Measurements from ENCODE around the gene C14orf93.
A peak's percentile ranks its signal among the peaks of the same experiment; 100 is the strongest.

Gene C14orf93

DNA sequence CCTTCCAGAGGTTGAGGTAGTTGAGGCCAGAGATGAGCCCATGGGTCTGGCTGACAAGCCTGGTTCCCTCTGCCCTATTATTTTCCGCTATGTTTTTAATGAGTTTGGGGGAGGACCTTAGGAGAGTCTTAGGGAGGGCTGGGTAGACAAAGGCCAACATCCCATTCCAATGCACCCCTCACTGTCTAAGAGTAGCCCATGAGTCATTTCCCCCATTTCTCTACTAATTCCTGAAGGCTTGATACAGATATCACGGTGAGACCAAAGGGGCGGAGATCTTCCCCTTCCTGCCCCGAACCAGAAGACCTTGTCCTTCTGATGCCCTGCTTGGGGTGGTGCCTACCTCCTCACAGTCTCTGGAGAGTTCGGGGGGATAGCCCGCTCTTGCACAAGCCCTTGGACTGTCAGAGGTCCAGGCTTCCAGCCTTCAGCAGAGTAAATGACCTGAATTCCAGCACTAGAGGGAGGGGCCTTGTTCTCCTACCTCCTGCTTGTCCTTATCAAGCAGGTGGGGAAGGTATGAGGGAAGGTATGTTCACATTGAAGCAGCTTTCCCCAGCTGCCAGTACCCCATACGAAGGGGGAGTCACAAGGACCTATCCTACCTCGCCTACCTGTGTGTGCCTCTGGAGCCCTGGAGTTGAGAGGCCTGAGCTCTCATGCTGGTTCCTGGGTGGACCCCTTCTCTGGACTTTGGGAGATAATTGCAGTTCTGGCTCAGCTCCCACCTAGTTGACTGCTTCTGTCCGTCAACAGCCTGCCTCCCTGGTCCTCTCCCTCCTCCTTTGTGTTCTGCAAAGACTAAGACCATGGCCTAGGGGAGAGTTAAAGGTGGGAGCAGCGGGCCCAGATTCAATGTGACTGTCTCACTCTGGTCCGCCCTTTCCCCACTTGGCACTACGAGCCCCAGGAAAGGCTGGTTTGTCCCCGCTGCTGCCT is 35.7 kb upstream of the C14orf93 start:
- no peak for DNase-seq (ENCODE audit: low spot score)

DNA sequence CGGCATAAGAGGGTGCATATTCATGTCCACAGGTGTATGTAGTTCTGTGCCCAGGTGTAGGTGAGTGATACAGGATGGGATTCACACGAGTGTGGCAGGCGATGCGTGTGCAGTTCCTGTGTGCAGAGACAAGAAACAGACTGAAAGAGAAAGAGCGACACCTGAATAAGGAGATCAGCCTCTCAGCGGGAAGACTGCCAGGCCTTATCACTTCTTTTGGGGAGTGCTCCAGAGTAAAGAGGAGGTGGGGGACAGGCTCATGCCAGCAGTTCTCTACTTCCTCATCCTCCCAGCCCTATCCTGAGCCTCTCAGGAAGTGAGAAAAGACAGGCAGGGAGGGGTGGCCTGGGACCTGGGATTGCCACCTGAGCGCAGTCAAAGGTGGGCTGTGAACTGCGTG is 34.9 kb upstream of the C14orf93 start:
- no peak for DNase-seq (ENCODE audit: low spot score)

DNA sequence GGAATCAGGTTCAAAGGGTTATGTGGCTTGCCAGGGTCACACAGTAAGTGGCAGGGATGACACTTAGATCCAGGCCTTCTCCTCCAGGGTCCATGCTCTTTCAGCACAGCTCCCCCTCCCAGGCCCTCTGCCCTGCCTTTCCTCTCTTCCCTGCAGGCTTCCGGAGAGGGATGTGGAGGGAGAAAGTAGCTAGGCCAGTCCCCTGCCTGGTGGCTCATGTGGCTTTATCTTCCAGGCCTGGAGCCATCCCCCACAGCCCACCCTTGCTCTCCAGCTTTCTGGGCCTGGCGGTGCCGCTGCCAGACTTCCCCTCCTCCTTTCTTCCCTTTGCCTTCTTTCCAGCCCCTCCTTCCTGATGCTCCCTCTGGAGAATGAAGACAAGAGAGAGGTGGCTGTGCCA is 33.8 kb upstream of the C14orf93 start:
- no peak for DNase-seq (ENCODE audit: low spot score)

DNA sequence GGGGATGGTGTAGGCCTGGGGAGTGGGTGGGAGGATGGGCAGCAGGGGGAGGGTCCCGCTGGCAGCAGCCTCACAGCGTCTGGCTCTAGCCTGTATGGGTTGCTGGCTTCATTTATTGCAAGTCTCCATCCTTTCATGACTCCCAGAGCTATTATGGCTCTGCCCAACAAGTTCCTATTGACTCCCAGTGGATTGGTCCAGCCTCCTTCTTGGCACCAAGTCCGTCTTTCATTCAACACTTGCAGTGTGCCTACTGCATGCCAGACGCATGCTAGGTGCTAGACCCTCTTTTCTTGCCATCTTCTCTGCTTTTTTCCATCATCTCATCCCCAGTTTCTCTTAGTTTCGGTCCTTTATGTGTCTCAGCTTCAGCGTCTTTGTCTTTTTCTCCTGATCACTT is 33.2 kb upstream of the C14orf93 start:
- no peak for DNase-seq (ENCODE audit: low spot score)

DNA sequence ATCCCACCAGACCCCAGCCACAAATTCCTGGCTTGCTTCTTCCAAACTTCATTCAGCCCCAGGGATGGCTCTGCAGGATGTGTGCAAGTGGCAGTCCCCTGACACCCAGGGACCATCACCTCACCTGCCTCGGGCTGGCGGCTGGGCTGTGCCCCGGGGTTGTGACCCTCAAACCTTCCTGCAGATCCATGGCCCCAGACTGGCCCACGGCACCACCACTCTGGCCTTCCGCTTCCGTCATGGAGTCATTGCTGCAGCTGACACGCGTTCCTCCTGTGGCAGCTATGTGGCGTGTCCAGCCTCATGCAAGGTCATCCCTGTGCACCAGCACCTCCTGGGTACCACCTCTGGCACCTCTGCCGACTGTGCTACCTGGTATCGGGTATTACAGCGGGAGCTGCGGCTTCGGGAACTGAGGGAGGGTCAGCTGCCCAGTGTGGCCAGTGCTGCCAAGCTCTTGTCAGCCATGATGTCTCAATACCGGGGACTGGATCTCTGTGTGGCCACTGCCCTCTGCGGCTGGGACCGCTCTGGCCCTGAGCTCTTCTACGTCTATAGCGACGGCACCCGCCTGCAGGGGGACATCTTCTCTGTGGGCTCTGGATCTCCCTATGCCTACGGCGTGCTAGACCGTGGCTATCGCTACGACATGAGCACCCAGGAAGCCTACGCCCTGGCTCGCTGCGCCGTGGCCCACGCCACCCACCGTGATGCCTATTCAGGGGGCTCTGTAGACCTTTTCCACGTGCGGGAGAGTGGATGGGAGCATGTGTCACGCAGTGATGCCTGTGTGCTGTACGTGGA is 32.4 kb upstream of the C14orf93 start, which contains the start of gene PSMB11:
TSS of gene PSMB11 (plus strand) at position 51 of the 804 bp plus-strand sequence. CDS start at position 65, 14 bp downstream.
- no peak for DNase-seq (ENCODE audit: low spot score)

DNA sequence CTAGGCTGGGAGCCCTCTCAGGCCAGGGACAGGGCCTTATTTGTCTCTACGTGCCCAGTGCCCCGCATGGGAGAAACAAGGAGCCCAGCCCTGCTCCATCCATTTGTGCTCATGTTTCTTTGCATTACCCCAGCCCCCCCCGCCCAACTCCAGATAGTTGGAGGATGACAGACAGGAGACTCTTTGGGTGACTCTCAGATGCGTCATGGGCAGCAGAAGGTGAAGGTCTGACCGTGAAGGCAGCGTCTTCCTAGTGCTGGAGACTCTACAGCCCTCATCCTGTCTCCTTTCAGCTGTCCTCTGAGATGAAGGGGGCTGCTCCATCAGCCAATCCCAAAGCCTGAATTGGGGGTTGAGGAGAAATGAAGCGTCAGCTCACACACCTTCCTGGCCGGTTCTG is 31.8 kb upstream of the C14orf93 start:
- no peak for DNase-seq (ENCODE audit: low spot score)

DNA sequence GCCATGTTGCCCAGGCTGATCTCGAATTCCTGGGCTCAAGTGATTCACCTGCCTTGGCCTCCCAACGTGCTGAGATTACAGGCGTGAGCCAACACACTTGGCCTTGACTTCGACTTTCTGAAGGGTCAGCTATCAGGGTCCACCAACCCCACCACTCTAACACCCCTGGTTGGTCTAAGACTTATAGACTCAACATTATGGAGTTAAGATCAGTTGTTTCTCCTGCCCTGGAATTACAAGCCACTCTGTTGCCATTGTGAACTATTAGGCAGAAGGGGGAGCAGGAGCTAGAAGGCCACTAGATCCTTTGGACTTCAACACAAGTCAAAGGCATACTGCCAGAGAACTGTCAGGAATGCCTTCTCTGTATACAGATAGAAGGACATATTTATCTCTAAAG is 30.2 kb upstream of the C14orf93 start:
- DNase-seq (ENCODE audit: low spot score): no peak

DNA sequence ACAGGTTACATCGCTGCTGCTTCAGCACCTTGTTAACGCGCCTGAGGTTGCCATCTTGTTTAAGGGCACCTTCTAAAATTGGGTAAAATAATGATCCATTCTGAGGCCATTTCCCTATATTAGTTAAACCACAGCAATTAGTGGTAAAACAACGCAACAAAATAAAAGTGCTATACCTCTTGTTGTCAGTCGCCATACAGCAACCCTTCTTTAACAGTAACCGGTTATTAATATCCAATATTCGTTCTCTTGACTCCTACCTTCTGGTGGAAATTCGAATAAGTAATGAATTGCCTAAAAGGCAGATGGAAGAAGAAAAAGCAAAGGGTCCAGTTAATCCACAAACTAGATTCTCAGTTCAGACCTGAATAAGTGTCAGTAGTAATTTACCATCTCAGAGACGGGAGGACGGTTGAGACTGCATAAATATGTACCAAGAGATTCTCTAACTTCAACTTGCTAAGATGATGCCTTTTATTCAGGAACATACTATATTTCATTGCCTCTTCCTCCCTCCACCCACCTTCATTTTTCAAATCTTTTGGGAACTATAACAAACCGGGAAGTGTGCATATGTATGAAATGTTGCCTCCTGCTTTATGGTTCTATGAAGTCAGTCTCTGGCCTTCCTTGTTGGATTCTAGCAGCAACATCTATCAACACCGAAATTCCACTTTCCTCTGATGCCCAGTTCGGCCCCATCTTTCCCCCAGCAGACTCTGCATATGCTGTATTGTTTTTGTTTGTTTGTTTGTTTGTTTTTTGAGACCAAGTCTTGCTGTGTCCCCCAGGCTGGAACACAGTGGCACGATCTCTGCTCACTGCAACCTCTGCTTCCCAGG is 25.6 kb upstream of the C14orf93 start:
- DNase-seq (ENCODE audit: low spot score): no peak

DNA sequence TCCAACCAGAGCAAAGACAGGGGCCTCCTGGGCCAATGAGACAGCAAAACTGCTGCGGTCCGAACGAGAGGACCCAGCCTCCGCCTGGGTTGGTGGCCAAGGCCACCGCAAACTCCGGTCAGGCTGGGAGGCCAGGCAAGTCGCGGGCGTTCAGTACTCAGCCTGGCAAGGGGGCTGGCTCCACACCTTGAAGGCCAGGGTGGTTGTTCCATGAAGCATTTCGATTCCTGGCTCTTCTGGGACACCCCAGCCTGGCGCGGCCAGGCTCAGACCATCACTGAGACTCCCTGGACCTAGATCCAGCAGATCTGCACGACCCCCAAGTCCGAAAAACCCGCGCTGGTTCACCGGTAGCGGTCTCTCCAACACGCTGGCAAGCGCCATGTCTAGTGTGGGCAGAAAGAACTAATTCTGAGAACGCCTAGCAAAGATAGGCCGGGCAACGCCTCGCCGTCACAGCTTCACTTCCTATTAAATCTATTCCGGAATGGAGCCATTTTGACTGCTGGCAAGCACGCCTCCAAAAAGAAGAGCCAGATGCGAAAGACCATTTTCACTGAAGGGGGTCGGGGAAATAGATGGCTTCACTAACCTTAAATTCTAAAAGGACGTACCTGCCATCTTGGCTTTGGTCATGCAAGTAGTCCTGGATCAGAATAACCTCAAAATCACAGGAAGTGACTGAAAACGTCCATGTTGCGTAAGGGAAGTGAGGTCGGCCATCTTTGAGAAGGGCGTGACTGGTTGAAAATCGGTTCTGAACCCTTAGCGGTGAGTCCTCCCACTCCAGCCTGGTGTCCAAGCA is 24.8 kb upstream of the C14orf93 start, which contains the start of gene PSMB5:
TSS of gene PSMB5 (minus strand) at position 403 of the 805 bp plus-strand sequence. CDS start at position 384, 19 bp downstream.
- DNase-seq (ENCODE audit: low spot score): peak; percentile 96

DNA sequence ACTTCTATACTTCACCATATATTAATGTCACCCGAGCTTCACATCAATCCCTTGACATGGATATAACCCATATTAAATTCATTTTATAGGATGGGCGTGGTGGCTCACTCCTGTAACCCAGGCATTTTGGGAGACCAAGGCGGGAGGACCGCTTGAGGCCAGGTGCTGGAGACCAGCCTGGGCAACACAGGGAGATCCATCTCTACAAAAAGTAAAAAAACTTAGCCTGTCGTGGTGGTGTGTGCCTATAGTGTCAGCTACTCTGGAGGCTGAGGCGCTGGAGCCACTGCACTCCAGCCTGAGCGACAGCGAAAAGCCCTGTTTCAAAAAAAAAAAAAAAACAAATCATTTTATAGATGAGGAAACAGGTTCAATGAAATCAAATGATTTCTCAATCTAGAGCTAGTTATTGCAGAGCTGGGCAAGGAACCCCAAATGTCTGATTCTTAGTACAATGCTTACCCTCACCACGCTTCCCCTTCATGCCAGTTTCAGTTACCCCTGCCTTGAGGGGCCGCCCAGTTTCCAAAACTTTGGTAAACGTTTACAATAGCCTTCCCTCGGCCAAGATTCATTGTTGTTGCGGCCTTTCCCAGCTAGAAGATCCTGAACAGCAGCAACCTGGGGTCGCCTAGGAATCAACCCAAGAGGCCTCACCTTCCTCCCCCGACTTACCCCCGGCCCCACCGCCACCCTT is 24.0 kb upstream of the C14orf93 start:
- DNase-seq (ENCODE audit: low spot score): no peak

DNA sequence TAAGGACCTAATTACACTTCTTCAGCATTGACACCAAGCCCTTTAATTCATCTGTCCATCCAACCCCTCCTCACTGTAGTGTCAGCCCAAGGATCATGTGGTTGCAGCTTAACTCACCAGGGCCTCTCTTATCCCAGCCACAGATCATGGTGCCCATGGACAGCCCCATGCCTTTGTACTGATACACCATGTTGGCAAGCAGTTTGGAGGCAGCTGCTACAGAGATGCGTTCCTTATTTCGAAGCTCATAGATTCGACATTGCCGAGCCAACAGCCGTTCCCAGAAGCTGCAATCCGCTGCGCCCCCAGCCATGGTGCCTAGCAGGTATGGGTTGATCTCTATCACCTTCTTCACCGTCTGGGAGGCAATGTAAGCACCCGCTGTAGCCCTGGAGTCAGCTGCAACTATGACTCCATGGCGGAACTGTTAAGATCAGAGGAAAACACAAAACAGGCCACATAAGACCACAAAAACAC is 23.3 kb upstream of the C14orf93 start:
- DNase-seq (ENCODE audit: low spot score): no peak

DNA sequence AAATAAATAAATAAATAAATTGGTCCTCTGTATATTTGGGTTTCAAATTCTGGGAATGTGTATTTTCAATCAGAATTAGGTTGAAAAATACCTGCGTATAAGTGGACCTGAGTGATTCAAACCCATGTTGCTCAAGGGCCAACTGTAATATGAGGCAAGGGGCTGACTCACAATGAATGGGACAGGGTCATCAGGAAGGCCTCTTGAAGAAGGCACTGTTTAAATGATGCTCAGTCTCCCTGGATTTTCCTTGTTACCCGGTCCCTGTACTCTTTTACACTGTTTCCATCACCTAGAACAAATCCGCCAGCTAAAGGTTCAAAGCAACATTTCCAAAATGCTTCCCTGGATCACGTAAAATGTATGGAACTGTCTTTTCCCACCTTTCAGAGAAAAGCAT is 21.0 kb upstream of the C14orf93 start:
- no peak for DNase-seq (ENCODE audit: low spot score)

DNA sequence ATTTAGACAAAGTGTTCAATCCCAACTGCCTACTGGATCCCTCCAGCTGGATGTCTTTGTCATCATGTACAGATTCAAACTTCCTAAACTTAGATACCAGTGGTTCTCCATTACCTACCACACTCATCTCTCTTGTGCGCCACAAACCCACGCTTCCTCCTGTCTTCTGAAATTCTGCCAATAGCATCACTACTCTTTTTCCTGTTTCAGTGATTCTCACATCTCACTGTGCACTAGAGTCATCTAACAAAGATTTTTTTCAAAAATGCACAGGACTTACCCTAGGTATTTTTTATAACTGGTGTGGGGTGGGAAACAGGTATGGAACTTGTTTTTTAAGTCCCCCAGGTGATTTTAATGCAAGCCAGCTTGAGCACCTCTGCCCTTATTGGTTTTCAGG is 18.9 kb upstream of the C14orf93 start:
- no peak for DNase-seq (ENCODE audit: low spot score)

DNA sequence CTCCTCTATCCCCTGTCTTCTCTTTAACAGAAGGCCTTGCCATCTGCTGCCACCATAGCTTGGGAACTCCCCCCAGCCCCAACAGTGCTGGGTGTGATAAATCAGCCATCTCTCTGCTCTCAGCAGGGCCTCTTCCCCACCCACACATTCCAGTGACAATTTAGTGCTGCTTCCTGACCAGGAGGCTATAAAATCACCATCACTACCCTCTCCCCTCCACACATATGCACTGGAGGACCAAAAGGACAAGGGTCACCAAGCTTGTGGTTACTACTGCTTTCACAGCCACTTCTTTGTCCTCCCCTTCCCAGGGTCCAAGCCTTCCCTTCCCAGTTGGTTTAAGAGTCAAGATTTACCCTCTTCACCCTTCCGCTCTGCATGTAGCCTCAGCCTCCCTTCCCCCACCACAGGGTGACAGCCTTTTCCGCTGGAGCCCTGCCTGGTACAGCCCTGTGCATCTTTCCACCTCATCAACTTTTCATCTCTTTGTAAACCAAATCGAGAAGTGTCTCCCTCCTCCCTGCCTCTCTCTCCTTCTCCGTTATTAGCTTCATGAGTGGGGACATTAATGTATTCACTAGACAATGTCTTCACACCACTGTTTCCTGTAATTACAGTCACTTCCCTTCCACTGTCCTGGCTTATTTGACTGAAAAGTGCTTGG is 15.3 kb upstream of the C14orf93 start:
- no peak for DNase-seq (ENCODE audit: low spot score)

DNA sequence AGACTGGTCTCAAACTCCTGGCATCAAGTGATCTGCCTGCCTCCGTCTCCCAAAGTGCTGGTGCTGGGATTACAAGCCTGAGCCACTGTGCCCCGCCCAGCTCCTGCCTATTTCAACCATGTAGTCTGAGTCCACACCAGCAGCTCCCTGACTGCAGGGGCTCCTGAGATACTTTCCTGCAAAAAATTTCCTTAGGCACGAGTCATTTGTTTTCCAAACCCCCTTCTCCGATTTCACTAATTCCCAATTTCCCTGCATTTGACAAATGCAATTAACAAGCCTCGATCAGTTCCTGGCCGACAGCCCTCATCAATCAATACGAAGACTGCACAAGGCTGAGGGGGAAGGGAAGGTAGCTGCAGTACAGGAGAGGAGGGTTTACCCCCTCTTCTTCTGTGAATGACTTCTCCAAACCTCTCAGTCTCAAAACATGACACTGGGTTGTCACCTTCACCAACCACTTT is 14.7 kb upstream of the C14orf93 start:
- no peak for DNase-seq (ENCODE audit: low spot score)

DNA sequence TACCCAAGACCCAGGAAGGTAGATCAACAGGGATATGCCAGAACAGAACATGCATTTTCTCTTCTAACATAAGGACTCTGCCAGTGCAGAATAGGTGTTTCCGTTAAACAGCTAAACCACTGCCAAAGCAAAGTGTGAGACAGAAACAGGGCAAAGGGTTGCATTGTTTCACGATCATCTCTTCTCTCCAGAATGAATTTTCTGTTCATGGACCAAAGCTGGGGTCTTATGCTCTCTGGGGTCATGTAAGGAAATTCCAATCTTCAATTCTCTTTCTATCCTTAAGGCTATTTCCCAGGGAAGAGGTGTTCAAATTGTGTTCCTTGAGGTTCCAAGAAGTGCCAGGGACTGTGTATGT is 13.8 kb upstream of the C14orf93 start:
- DNase-seq (ENCODE audit: low spot score): no peak

DNA sequence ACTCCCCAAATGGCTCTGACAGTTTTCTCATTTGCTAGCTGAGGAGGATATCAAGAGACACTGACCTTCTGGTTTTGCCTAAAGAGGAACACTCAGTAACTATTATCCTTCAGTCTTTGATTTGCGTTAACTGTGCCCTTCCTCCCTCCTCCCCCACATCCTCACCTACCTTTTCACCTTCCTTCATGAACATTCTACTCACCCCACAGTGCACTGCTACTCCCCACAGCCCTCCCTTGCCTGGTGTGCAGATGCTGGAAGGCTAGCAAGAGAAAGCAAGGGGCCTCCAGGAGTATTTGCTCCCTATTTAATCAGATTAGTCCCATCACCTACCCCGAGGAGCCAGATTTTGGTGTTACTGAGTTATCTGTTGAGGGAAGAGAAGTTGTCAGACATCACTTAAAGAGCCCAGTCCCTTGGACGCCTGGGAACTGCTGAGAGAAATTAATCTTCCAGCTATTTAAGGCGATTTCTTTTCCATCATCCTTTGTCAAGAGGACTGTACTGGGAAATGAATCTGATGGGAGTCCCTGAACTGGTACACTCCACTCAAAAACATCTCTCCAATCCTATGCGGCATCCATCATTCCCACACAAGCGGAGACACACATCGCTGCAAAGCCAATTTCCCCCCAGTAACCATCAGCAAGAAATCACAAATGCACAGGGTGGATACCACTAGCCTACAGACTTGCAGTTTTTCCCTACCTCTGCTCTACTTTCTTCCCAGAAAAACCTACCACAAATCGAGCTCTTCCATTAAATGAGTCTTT is 13.3 kb upstream of the C14orf93 start:
- no peak for DNase-seq (ENCODE audit: low spot score)

DNA sequence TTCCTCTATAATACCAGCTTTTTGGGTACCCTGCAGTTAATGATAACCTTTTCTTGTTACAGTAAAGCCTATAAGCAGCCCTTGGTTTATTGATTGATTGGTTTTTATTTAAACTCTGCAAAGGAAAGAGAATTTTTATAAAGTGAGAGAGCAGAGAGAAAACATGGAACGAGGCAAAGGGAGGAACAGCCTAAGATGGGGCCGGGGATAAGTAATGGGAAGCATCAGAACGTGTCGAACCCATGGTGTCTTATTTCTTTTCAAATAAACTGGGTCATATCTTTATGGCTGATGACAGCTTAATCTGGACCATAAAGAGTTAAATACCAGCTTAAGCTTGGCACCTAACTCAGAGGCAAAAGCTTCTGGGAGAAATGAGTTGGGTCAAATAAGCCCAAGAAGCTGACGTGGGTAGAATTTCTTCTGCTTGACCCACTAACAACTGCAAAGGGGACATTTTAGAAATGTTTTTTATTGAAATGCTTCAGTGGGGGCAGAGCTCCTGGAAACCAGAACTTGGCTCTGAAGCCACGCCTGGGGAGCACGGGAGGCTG is 12.0 kb upstream of the C14orf93 start:
- DNase-seq (ENCODE audit: low spot score): no peak

DNA sequence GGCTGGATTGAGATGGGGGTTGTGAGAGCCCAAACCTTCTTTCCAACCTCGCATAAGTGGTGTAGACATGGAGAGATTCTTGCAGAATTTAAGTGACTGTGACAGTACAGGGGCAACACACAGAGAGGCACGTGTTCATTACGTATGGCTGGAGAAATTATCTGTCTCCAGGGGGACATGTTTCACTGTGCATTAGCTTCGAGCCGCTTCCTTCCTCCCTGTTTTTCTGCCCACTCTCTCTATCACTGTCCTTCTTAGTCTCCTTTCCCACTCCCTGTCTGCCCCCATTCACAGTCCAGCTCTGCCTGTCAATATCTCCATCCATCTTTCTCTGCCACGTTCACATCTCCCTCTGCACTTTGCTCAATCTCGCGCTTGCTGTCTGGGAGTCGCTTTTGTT is 11.5 kb upstream of the C14orf93 start:
- no peak for DNase-seq (ENCODE audit: low spot score)
